Ramos (cell line): ENCODE measurements around the gene ALDH3B2.
"Not testable (repeated sequence)": the region's sequence is repeated elsewhere in the genome, so short reads cannot be mapped to it uniquely, and the experiment has no call there.

Source experiments
- in situ Hi-C: fragments of 300-500 bp; cut with MboI; formaldehyde crosslinking; loops from one replicate; pipeline ENCODE4 v1.14.3; 2022; ENCODE audit warnings: low sequenced_read_pairs; ENCODE audit not compliant: unreplicated experiment

Gene ALDH3B2

GRCh38 chr11:67687986-67688385, 13.6 kb upstream of the ALDH3B2 start:
- in situ Hi-C loops: no loop called here

DNA sequence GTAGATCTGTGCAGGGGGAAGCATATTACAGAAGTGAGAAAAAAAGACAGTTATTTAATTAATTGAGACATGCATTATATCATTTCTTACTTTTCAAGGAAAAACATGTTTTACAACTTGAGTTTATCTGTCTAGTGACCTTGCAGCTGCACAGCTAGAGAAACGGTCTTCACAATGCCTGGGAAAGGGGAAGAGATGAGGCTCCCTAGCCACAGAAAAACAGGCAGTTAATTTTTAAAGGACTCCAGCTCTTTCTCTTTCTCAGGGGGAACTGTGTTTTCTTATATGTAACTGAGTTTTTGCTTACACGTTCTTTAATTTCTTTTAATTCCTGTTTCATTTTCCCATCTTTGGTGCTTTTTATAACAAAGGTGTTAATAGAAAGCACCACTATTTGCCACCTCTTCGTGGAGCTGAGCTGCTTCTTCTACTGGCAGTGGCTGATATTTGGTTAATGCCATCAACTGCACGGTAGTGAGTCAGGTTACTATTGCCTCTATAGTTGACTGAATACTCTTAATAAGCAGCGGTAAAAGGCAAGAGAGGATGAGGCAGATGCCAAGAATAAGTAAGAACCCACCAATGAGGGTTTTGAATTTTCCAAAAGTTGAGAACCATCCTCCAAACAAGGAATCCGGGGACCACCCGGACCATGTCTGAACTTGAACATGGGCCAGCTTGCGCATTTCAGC, 11.4 kb upstream of the ALDH3B2 start:
- in situ Hi-C loops: not testable (repeated sequence)

DNA sequence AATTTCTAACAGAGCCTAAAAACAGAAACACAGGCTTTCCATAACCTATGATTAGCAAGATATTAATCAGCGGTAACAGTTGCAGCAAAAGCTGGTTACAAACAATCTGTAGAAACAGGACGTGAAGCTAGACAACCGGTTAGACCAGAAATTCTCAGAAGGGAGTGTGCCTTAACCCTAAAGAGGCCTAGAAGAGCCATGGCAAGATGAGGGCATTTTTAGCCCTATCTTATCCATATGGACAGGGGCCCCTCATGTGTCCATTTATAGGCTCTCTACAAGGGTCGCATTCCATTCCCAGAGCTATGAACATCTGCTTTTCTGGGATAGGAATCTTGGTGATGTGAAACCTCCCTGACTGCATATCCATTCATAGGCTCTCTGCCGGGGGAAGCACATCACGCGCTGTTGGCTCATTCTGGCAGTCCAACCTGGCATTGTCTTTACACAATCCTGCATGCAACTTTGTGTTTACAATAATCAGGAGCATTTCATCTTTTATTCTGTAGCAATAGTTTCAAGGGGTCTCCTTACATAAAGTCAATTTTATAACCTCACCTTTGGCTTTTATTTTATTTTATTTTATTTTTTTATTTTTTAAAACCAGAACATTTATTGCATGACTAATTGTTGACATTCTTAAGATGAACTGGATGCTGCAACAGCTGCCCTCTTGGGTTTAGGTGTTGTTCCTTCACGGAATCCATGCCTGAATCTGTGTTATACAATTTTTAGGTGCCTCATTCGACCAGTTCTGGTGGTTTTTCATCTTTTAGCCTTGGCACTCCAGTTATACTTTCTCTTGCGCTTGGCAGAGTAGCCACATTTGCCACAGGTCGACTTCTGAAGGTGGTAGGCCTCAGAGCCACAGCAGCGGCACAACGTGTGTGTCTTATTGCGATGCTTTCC, 8.0 kb upstream of the ALDH3B2 start:
- in situ Hi-C loops: not testable (repeated sequence)

GRCh38 chr11:67680696-67681470, 6.5 kb upstream of the ALDH3B2 start:
- in situ Hi-C loops: no loop called here

GRCh38 chr11:67675058-67675747, 780 bp upstream of the ALDH3B2 start:
- in situ Hi-C loops: no loop called here

- in situ Hi-C loops: no loop called here
These were observed 521 bp downstream of the ALDH3B2 start for GRCh38 chr11:67673902-67674301.

GRCh38 chr11:67673358-67673757, 1.1 kb downstream of the ALDH3B2 start:
- in situ Hi-C loops: no loop called here

DNA sequence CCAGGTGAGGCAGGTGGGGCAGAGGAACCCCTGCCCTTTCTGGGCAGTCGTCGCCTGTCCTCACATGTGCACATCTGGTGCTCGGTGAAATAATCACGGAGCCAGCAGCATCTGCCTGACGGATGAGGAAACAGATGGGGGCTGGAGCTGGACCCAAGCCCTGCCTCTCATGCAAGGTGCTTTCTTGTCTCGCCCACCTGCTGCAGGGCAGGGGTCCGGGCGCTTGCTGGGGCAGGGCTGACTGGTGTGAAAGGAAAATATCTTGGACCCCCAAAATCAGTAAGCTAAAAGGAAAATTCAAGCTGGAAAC, 3.3 kb downstream of the ALDH3B2 start:
- in situ Hi-C loops: no loop called here

DNA sequence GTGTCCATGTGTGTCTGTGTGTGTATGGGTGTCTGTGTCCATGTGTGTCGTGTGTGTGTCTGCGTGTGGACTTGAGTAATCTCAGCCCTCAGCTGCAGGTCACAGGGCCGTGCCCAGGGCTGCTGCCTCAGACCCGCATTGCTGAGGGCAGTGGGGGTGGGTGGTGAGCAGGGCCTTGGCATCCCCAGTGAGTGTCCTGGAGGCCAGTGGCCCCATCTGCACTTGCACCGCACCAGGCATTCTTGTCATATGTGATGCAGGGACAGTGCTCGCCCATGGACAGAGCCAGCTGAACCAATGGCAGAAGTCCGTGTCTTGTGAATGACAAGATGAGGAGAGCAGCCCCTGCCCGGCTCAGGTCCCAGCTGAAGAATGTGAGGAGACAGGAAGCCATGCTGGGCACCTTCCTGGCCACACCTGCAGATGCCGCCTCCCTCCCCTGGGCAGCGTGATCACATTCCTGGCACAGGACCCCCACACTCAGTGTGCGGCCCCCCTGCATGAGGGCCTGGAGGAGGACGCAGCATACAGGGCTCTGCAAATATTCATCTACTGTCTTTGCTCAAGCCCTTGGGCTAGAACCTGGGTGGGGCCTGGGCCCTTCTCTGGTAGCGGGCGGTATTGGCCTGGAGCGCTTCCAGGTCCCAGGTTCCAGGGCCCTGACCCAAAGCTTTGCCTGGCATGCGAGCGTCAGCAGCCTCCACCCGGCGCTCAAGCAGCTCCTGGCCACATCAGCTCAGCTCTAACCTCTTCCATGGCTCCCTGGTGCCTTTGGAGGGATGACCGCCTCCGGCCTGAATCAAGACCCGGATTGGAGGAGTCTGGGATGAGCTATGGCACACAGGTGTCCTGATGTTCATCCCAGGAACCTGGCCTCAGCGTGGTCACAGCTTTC, 3.9 kb downstream of the ALDH3B2 start:
- in situ Hi-C loops: no loop called here

- in situ Hi-C loops: no loop called here
These were observed 6.3 kb downstream of the ALDH3B2 start for GRCh38 chr11:67668192-67668551.

DNA sequence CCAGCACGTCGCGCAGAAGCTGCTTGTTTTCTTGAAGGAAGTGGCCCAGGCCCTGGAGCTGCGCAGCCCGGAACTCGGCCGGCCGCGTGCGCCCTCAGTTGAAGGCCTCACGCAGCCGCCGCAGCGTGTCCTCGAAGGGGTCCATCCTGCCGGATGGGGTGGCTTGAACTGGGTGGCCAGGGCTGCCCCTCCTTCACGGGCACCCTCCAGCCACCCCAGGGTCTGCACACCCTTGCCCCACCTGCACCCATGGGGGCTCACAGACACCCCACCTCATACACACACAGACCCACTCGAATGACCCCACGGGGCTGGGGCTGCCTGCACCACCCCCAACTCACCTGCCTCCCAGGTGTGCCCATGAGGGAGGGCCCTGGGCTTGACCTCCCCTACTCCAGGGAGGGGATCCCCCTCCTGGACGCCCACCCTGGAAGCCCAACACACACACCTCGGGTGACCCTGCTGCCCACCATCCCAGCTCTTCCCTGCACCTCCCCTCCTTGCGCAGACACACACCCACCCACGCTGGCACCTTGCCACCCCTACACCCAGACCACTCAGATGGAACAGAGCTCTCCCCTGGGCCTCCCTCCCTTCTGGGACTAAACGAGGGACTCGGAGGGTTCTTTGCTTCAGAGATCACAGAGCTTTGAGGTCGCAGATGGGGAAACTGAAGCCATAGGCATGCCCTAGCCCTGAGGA, 6.8 kb downstream of the ALDH3B2 start:
- in situ Hi-C loops: no loop called here

DNA sequence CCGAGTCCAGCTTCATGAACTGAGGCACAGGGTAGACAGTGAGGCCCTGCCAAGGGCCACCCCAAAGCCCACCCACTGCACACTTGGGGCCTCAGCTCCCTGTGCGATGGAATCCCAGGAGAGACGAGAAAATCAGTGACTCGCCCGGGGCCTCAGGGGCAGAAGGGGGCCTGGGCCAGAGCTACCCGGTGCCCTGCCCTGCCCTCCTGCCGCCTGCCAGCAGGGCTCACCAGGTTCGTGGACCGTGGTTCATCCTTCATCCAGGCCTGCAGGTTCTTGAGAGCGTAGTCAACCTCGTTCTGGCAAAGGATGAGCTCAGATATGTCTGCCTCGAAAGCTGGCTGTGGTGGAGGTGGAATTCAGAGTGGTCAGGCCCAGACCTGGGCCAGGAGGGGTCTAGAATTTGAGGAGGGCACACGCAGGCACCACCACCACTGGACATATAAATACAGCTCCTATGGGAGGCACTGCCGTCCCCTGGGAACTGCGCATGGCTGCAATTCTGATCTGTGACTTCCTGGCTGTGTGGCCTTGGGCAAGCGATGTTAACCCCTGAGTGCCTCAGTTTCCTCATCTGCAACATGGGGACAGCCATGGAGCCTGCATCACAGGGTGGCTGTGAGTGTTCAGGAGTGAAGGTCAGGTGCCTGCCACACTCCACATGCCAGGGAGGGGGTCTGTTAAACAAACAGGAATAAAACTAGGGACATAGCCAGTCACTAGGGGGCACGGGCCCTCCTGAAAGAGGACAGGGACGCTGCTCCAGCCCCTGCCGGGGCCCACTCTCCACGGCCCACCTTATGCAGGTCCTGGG, 7.5 kb downstream of the ALDH3B2 start:
- in situ Hi-C loops: no loop called here

GRCh38 chr11:67666303-67666645, 8.1 kb downstream of the ALDH3B2 start:
- in situ Hi-C loops: no loop called here

GRCh38 chr11:67665541-67666302, 8.7 kb downstream of the ALDH3B2 start:
- in situ Hi-C loops: no loop called here

GRCh38 chr11:67664696-67665540, 9.5 kb downstream of the ALDH3B2 start:
- in situ Hi-C loops: no loop called here

DNA sequence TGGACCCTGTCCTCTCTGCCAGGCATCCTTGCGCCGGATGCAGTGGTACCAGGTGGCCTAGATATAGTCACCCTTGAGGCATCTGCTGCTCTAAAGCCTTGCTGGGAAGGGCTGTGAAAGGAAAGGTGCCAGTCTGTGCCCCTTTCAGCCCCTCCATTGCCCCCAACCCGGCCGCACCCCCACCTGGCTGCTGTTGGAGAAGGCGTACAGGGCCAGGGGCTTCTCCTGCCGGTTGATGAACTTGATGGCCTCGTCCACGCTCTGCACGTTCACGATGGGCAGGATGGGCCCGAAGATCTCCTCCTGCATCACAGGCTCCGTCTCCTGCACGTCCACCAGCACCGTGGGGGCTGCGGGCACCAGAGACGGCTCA, 10.2 kb downstream of the ALDH3B2 start:
- in situ Hi-C loops: no loop called here
